Psoas muscle (tissue), 8 donors: ENCODE results near the gene PTPRD. TPM values are rescaled to one million over a fixed set of nuclear protein-coding genes. Genes with fewer than 3 reads are reported as not detected.

Experiments
- ATAC-seq, 4 donors: fragments of 200-7000 bp; cut with Tn5 transposase; one replicate each; pipeline ENCODE4 v1.9.1; 2020; ENCODE audit warnings: moderate library complexity in 3 of 4, mild to moderate bottlenecking in 2 of 4
- DNase-seq, 2 donors: peaks; one replicate each; pipeline ENCODE4 v3.0.0-alpha.2; 2020
- H3K27ac ChIP-seq: fragments of 200-600 bp; one replicate; pipeline ENCODE4 v1.8.0; 2022
- H3K27me3 ChIP-seq, 3 donors: fragments of 200-600 bp in 1 of 3; one replicate each; pipeline versions ENCODE4 v1.6.1 to v1.8.0; 2013 to 2022; ENCODE audit warnings: low read length in 2 of 3, mild to moderate bottlenecking in 2 of 3, moderate library complexity in 1 of 3; ENCODE audit not compliant: insufficient read depth in 3 of 3
- H3K36me3 ChIP-seq, 2 donors: fragments of 200-600 bp in 1 of 2; one replicate each; pipeline versions ENCODE4 v1.6.1 to v1.8.0; 2013 to 2022; ENCODE audit warnings: low read depth in 1 of 2, mild to moderate bottlenecking in 1 of 2, moderate library complexity in 1 of 2; ENCODE audit not compliant: insufficient read depth in 1 of 2
- H3K4me1 ChIP-seq: fragments of 200-600 bp; one replicate; pipeline ENCODE4 v1.8.0; 2022
- H3K4me3 ChIP-seq: fragments of 200-600 bp; one replicate; pipeline ENCODE4 v1.8.0; 2022; ENCODE audit warnings: mild to moderate bottlenecking
- H3K9me3 ChIP-seq: fragments of 200-600 bp; one replicate; pipeline ENCODE4 v1.8.0; 2022
- CTCF ChIP-seq: fragments of 200-600 bp; IDR thresholded peaks from one replicate; pipeline ENCODE4 v1.8.0; 2022; ENCODE audit warnings: antibody characterized with exemption
- WGBS, 3 donors: extraction: QIAGEN DNeasy Blood & Tissue Kit; methylation state at CpG; one replicate each; pipeline versions ENCODE4 v1.1.6 to v1.1.7; 2013; 5-methylcytosine and 5-hydroxymethylcytosine counted together
- intact Hi-C, 2 donors: fragments of 100-400 bp; cut with DNase I; formaldehyde crosslinking; loops; one replicate each; pipeline versions ENCODE4 v1.11.0 to v1.14.2; 2022
- polyA plus RNA-seq, 3 donors: library from polyadenylated mRNA; stranded (reverse); fragments of 200-250 nt; gene quantifications; one replicate each; pipeline ENCODE4 v1.2.3, GENCODE V29; 2013
- total RNA-seq, 4 donors: library from RNA; stranded (reverse); fragmentation: NEBNext Ultra II Directional in 2 of 4; extraction: Animal tissue kit (Norgen Biotek cat#: 25700) in 2 of 4; gene quantifications; one replicate each; pipeline versions ENCODE4 v1.2.1 to v1.2.4, GENCODE V29; 2021 to 2023
- donor health status: healthy with polysubstance abuse.
- donor health status: DM: no; HTN: no; CAD: no; lungs with moderate emphysema.
- donor health status: Bipolar disorder and iron deficiency.
- donor health status: healthy.
- donor health status: DM: yes; HTN: yes; CAD: no.
- donor health status: DM: no; HTN: no; CAD: no.
- donor health status: DM: no; HTN: no; CAD: no.
- donor health status: DM: yes; HTN: yes; CAD: no.

The PTPRD gene
- total and polyA plus RNA-seq, 7 donors, result 0.44 to 3.1 (median 0.91) TPM

DNA sequence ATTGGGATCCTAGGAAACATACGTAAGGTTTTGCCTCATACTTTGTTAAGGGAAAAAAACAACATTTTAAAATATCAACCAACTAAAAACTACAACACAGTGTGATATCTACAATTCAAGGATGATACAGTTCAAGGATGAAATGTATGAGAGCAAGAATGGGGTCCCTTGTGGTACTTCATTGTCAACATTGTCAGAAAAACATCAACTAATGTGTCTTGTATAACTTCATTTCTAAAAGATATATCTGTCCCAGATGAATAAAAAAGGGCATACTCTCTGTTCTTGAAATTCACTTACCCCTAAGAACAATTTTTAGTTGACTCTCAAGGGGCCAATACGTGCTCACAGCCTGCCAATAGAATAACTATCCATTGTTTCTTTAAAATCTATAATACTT lies 1250.5 kb downstream of the PTPRD start:
- no peaks in the 10 kb centered on the region for H3K27me3 ChIP-seq
- 61 to 64% (median 63%) methylated on average over 2 of the region's 2 CpGs for WGBS, 3 donors

GRCh38 chr9:9352877-9353481 lies 1259.8 kb downstream of the PTPRD start:
- H3K4me3 ChIP-seq, result no peak overlapping the region
- ATAC-seq (no peak), DNase-seq (no peak)
- H3K4me1 ChIP-seq, result no peaks in the 10 kb centered on the region
- H3K9me3 ChIP-seq, result no peaks in the 10 kb centered on the region
- TF ChIP-seq CTCF, result peak; percentile 36
- H3K27ac ChIP-seq, result no peak overlapping the region
- H3K27me3 ChIP-seq, result no peaks in the 10 kb centered on the region
- intact Hi-C loops, result no loop called here
- 19 to 36% (median 28%) methylated on average over 2 of the region's 2 CpGs for WGBS, 3 donors
- no peaks in the 10 kb centered on the region for H3K36me3 ChIP-seq

More for the DNA sequence above, 1250.5 kb downstream of the PTPRD start:
- no peak for DNase-seq
- Histone ChIP-seq H3K4me1 (no peaks in the 10 kb centered on the region), H3K36me3 (no peaks in the 10 kb centered on the region), H3K27ac (no peak overlapping the region), H3K9me3 (no peaks in the 10 kb centered on the region), H3K4me3 (no peak overlapping the region)
- intact Hi-C loops, result no loop called here
- no peak for TF ChIP-seq CTCF
- ATAC-seq, result no peak

GRCh38 chr9:9341203-9341602 lies 1271.6 kb downstream of the PTPRD start:
- TF ChIP-seq CTCF, result no peak
- DNase-seq, result no peak
- Histone ChIP-seq H3K27me3 (no peaks in the 10 kb centered on the region), H3K36me3 (no peaks in the 10 kb centered on the region), H3K4me3 (no peak overlapping the region), H3K9me3 (no peaks in the 10 kb centered on the region), H3K27ac (no peak overlapping the region), H3K4me1 (no peaks in the 10 kb centered on the region)
- intact Hi-C loops, result no loop called here
- ATAC-seq, result no peak
- WGBS, 3 donors, result 25 to 60% (median 58%) methylated on average over 2 of the region's 2 CpGs

DNA sequence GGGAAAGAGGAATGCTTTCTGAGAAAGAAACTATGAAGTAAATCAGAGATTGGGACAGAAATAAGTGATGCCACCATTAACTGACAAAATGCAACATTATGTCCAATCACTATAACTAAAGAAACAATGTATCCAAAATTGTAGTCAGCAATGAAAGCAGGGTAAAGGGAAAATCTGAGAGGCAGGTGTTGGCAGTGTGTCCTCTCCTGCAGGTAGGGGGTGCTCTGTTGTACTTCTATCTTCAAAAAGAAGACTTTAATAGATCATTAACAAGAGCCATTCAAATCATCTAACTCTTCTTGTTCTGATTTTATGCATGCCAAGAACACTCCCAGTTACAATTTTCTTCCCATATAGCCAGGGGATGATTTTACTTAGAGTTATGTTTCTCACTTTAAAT lies 1275.7 kb downstream of the PTPRD start:
- H3K4me1 ChIP-seq, result no peaks in the 10 kb centered on the region
- intact Hi-C loops, result no loop called here
- ATAC-seq (no peak), DNase-seq (no peak)
- H3K27ac ChIP-seq, result no peak overlapping the region
- no peaks in the 10 kb centered on the region for H3K9me3 ChIP-seq
- H3K27me3 ChIP-seq, result no peaks in the 10 kb centered on the region
- TF ChIP-seq CTCF, result no peak
- no peaks in the 10 kb centered on the region for H3K36me3 ChIP-seq
- H3K4me3 ChIP-seq, result no peak overlapping the region

DNA sequence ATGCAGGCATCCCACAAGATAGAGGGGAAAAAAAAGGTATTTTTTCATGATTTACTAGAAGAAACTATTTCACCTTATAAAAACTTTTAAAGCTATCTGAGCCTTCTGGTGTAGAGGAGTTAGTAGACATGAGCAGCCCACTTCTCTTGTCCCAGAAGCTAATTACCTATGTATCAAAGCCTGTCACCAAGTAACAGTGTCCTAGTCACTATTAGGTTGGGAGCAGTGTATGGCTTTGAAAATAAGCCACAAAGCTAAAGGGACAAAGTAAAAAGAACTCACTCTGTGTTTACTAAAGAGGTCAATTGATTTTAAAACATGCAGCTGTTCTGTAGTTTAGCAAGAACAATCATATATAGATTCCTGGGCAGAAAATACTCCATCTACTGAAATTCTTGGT lies 1286.1 kb downstream of the PTPRD start:
- intact Hi-C loops, result no loop called here
- no peaks in the 10 kb centered on the region for H3K27me3 ChIP-seq
- H3K4me3 ChIP-seq, result no peak overlapping the region
- TF ChIP-seq CTCF, result no peak
- DNase-seq (no peak), ATAC-seq (no peak)
- H3K27ac ChIP-seq, result no peak overlapping the region
- H3K9me3 ChIP-seq, result no peaks in the 10 kb centered on the region
- H3K4me1 ChIP-seq, result no peaks in the 10 kb centered on the region
- no peaks in the 10 kb centered on the region for H3K36me3 ChIP-seq
